T47D (cell line): ENCODE measurements around the gene C1orf141.

Source experiments
- DNase-seq, 2 experiments: peaks; one replicate each; pipeline versions ENCODE4 v3.0.0 to v3.0.0-alpha.2; 2011 to 2012; ENCODE audit warnings: low read depth in 1 of 2, low spot score in 1 of 2
- JUND ChIP-seq: IDR thresholded peaks from 2 replicates; pipeline ENCODE4 v1.6.1; 2012; ENCODE audit warnings: low read depth
- in situ Hi-C: cut with HindIII; loops from 2 replicates; pipeline ENCODE4 v1.10.0; 2016; ENCODE audit warnings: low sequenced_read_pairs, low pct_unique_long_range_greater_than_20kb

The C1orf141 gene

DNA sequence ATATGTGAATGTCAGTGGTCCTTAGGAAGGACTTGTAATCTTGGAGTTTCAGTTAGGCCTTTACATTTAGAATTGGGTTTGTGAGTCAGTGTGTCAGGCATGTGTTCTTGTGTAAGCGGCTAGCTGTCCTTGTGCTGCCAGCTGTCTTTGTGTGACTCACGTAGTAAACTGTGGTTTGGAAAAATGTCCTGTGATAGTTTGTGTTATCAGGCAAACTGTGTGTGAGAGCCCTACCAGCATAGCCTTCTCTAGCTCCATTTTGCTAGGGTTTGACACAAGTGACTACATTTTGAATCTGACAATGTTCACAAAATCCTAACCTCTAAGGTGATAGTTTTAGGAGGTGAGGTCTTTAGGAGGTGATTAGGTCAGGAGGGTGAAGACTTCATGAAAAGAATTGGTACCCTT, 74.0 kb downstream of the C1orf141 start:
- no peak for TF ChIP-seq JUND
- DNase-seq: no peak

DNA sequence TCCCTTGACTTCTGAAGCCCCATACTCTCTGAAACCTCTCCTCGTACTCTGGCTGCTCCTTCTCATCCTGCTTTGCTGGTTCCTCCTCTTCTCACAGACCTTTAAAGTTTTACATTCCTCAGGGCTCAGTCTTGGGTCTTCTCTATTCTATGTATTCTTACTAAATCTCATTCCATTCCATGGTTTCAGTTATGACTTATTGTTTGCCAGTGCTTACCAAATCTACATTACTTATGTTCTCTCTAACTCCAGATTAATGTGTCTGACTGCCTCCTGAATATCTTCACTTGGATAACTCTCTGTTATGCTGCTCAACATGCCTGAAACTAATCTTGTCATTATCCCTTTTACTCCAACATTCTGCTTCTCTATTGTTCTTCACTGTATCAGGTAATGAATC, 75.4 kb downstream of the C1orf141 start:
- in situ Hi-C loops: no loop called here
- DNase-seq: no peak

More for the DNA sequence above, 74.0 kb downstream of the C1orf141 start:
- in situ Hi-C loops: no loop called here

GRCh38 chr1:67058761-67059160, 76.0 kb downstream of the C1orf141 start:
- TF ChIP-seq JUND: no peak
- in situ Hi-C loops: no loop called here
- DNase-seq: no peak

More for the DNA sequence above, 75.4 kb downstream of the C1orf141 start:
- TF ChIP-seq JUND: no peak

DNA sequence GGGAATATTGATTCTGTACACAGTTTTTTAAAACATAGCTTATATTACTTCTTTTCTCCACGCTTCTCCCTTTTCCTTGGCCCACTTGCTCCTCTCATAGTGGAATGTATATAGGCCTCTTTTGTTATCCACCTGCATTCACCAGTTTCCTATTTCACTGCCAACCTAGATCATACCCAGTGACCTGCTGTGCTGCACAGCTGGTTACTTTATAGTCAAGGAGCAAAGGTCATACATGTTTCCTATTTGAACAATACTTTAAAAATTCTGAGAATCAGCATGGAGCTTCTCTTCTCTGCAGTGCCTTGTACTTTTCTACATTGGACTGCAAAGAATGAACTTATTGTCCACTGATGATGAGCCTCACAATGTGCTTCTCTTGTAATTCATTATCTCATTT, 76.5 kb downstream of the C1orf141 start:
- no peak for TF ChIP-seq JUND
- in situ Hi-C loops: no loop called here
- DNase-seq: no peak

DNA sequence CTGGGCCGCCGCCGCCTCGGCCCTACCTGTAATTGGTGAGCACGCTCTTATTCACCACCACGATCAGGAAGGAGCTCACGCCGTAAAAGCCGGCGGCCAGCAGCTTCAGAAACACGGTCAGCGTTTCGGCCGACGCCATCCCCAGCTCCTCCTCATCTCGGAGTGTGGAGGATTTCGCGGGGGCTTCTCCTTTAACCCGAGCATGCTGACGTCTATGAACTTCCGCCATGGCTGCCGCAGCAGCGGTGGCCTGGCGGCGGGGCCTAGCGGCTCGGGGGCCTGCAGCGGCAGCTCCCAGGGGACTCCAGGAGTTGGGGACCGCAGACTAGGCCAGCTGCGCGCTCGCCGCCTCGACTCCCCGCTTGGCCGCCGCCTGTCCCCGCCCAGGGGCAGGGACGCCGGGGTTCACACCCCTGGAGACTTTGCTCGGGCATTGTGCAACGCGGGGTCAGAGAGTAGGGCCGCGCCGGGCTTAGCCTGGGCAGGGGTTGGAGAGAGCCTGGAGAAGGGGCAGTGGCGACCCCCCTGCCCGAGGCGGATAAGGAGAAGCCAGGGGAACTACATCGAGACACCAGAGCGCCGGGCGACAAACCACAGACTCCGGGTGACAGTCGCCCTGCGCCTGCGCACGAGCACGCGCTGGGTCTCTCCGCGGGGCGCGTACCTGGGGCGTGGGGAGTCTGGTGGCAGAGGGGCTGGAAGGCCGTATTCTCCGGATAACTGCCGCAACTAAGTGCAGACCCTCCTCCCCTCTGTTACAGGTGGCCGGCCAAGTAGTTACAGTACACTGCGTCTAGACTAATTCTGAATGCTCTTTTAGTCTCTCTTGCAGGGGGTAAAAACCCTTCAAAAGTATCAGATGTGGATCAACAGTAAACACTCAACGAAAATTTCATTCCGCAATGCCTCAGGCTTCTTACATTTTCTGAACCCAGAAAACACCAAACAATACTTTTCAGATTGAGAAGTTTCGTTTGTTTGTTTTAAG, 80.7 kb downstream of the C1orf141 start, which contains the start of gene SLC35D1:
Gene SLC35D1 (minus strand): TSS at position 364 of the 988 bp plus-strand sequence. CDS start 135 bp downstream, at position 229.
- peak; percentile 53 to 70 for DNase-seq
- TF ChIP-seq JUND: no peak
- in situ Hi-C loops: no loop called here

- in situ Hi-C loops: no loop called here
Measured at GRCh38 chr1:67053535-67053784, 81.3 kb downstream of the C1orf141 start.

GRCh38 chr1:67052741-67053534, 81.8 kb downstream of the C1orf141 start:
- DNase-seq: peak; percentile 35 to 68
- TF ChIP-seq JUND: no peak
- in situ Hi-C loops: no loop called here

More at GRCh38 chr1:67053535-67053784, 81.3 kb downstream of the C1orf141 start:
- peak; percentile 44 for DNase-seq
- no peak for TF ChIP-seq JUND

GRCh38 chr1:67051196-67051595, 83.6 kb downstream of the C1orf141 start:
- in situ Hi-C loops: no loop called here
- TF ChIP-seq JUND: no peak

DNA sequence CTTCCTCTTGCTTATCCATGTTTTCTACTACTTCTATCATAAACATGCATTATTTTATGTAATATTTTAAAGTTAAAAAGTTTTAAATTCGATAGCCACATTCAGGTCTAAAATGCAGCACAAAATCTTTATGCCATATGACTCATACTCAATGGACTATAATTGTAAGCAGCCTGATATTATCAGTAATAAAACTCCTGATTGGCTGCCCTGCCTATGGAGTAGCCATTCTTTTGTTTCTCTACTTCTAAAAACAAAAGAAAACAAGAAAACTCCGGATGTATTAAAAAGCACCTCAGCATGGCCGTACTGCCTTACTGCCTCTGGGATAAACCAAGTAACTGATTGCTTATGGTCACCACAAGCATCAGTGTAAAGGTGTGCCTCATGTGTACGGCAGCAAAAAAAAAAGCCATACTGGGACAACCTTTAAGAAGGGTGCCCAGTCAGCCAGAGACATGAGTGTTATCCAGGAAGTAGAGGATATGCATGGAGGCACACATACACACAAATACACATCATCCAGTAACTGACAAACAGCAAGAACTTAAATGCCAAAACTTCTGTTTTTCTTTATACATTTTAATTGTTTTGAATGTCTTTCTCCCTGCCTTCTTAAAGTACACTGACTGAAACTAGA, 90.0 kb downstream of the C1orf141 start:
- in situ Hi-C loops: no loop called here
- TF ChIP-seq JUND: no peak
- no peak for DNase-seq

More at GRCh38 chr1:67051196-67051595, 83.6 kb downstream of the C1orf141 start:
- DNase-seq: no peak

- peak in 1 of 2 experiments; percentile 33 for DNase-seq
- in situ Hi-C loops: no loop called here
- no peak for TF ChIP-seq JUND
Measured at GRCh38 chr1:67043366-67043765, 91.4 kb downstream of the C1orf141 start.
